ENCODE results near the gene CLIP4.

The CLIP4 gene

DNA sequence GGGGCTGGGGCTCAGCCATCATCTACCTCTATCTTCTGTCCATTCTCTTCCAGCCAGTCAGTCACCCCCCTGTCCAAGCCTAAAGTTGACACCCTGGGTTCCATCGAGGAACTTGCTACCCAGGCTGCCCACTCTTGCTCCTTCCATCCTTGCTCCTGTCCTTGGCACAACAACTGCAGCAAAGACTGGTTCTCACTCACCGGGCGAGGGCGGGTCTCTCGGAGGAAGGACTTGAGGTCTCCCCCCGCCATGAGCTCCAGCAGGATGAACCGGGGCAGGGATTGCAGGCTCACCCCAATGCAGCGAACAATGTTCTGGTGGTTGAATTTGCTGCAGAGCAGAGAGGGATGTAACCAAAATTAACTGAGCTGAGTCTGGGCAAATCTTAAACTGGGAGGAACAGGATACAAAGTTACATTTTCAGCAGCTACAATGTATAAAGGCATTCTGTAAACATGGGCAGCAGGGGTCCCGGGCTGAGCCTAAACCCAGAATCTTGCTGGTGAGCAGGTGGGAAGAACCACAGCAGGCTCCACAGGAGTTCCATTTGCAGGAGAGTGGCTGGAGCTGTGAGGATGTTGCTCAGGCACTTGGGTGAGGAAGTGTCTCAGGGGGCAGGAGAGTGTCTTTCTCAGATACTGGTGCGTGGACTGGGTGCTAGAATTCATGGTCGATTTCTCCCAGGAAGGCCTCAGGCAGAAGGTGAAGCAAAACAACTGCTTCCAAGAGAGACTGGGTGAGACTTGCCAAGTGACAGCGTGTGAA is 105.5 kb downstream of the CLIP4 start:
- FAIRE-seq: no peak
- no peak for DNase-seq (ENCODE audit: low spot score)

DNA sequence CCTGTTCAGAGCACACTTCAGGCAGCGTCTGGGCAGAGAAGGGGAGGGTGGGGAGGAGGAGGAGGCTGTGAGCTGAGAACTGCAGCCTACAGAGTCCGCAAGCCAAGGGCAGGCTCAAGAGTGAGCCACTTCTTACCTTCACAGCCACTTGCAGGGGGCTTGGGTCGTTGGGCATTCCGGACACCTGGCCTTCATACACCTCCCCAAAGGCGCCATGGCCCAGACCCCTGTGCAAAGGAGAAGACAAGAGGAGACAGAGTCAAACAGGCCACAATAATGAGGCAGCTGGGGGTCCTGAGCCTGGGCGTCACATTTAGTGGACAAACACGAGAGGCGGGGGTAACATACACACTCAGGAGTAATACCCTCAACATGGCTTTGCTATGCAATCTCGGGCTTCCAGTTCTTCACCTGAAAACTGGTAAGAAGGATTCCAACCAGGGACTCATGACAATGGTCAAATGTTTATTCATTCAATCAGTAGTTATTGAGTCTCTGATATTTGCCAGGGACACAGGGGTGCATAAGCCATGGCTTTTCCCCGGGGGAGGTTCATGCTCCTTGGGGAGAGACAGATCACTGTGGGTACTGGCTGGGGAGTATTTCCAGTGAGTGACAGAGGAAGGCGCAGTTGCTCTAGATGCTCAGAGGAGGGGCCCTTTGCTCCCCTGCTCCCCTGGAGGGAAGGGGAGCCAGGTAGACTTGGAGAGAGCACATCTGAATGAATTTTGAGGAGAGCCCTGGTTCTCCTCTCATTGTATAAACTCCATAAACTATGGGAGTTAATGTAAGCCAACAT is 107.4 kb downstream of the CLIP4 start:
- DNase-seq (ENCODE audit: low spot score) (no peak), FAIRE-seq (no peak)

DNA sequence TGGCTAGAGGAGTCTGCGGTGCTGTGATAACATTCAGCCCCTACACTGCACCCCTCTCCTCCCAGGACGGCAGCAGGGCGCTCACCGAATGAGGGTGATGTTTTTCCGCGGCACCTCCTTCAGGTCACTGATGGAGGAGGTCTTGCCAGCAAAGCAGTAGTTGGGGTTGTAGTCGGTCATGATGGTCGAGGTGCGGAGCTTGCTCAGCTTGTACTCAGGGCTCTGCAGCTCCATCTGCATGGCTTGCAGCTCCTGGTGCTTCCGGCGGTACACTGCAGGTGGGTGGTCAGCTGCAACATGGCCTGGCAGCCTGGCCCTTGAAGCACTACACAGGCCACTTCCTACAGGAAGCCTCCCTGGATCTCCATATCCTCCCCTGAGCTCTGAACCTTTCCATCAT is 108.0 kb downstream of the CLIP4 start:
- no peak for DNase-seq (ENCODE audit: low spot score)
- no peak for FAIRE-seq

DNA sequence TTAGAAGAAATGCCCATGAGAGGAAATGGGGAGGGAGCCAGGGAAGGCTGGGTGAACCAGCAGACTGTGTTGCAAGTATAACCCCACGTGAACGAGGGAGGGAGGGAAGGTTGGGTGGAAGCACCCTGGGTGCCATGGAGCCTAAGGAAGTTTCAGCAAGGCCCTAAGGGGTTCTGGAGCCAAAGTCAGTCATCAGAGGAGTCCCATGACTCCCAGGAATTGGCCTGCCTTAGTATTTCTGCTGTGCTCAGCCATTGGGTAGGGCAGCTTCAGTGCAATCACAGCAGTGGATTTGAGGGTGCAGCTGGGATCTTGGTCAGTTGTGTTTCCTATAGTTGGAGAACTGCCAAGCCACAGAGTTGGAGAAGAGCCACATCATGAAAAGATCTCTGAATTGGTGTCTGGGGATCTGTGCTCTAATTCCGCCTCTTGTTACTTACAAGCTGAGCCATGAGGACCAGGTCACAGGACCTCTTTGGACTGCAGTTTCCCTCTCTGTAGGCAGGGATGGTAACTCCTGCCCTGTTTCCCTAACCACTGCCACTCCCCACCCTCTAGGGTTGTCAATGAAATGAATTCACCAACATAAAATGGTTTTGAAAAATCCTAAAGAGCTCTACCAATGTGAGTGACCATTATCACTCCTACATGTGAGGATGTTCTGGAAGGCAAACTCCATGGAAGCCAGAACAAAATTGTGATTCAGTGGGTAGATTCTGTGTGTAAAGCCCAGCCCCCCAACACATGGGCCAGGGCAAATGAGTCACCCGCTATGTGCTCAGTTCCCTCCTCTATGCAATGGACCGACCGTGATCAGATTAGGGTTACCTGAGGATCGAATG is 108.9 kb downstream of the CLIP4 start:
- DNase-seq (ENCODE audit: low spot score) (no peak), FAIRE-seq (no peak)

DNA sequence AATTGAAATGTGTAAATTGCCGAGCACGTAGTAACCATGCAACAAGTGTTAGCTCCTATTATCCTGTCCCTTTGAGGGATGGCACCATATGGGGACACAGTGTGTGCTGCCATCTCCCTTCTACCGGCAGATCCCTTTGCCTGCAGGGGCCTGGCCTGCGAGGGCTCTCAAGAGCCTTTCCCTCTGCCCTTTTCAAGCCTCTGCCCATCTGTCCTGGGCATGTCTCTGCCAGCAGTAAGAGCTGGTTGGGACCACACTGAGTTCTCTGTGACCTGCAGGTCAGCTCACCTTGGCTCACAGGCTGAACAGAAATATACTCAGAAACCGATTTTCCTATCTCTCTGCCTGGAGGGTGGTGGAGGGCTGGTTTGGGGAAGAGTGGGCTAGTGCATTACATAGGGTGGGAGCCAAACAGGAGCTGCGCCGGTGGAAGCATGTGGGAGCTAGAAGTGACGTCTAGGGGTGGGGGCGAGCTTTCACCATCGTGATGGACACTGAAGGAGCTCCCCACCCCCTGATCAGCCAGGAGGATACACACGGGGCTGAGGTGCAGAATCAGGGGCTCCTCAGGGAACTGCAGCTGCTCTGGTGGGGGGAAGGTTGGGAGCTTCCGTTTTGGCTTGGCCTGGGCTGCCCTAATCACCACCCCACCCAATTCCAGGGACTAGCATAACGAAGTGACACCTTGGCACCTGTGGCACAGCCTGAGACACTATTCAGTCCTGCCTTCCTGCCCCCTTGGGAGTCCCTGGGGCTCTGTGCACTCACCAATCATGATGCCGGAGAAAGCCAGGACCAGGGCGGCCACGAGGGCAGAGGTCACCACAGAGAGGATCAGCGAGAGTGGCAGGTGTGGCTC is 109.7 kb downstream of the CLIP4 start:
- DNase-seq (ENCODE audit: low spot score) (no peak), FAIRE-seq (no peak)

DNA sequence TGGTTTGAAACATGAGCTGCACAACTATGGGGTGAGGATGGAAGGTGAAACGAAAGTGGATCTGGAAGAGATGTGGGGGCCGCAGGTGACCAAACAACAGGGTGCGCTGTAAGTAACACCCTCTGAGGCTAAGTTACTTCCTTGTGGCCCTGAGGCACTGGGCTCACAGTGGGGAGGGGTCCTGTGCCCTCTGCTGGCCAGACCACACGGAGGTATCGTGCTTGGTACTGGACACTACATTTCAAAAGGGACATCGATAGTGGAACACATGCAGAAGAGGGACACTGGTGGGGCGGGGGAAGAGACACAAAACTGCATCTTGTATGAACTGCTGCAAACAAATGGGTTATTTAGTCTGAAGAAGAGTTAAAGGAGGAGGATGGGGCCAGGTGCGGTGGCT is 110.6 kb downstream of the CLIP4 start:
- DNase-seq (ENCODE audit: low spot score): no peak
- FAIRE-seq: no peak

DNA sequence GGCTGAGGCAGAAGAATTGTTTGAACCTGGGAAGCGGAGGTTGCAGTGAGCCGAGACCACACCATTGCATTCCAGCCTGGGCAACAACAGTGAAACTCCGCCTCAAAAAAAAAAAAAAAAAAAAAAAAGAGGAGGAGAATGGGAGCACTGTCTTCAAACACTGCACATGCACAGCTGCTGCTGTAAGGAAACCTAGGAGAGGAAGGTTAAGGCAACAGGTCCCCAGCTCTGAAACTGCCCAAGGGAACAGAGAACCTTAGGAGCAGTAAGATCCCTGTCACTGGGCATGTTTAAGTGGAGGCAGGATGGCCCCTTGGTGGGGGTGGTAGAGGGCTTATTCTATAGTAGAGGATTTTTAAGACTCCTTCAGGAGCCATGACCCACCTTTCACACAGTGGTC is 111.2 kb downstream of the CLIP4 start:
- DNase-seq (ENCODE audit: low spot score) (no peak), FAIRE-seq (no peak)

DNA sequence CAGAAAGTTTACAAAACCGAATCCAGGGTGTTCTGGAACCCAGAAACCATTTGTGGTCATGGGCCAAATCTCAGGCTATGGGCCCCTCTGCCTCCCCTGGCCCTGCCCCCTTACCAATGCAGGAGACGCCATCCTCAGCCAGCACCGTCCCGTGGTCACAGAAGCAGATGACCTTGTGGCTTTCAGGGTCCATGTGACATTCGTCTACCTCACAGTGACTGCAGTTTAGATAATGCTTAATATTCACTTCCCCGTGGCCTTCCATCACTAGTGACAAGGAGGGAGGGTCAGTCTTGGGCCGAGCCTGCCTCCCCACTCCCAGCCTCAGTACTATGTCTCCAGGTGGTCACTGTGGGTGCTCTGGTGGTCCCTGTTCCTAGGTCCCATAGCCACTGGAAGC is 111.6 kb downstream of the CLIP4 start:
- DNase-seq (ENCODE audit: low spot score): no peak
- FAIRE-seq: no peak

DNA sequence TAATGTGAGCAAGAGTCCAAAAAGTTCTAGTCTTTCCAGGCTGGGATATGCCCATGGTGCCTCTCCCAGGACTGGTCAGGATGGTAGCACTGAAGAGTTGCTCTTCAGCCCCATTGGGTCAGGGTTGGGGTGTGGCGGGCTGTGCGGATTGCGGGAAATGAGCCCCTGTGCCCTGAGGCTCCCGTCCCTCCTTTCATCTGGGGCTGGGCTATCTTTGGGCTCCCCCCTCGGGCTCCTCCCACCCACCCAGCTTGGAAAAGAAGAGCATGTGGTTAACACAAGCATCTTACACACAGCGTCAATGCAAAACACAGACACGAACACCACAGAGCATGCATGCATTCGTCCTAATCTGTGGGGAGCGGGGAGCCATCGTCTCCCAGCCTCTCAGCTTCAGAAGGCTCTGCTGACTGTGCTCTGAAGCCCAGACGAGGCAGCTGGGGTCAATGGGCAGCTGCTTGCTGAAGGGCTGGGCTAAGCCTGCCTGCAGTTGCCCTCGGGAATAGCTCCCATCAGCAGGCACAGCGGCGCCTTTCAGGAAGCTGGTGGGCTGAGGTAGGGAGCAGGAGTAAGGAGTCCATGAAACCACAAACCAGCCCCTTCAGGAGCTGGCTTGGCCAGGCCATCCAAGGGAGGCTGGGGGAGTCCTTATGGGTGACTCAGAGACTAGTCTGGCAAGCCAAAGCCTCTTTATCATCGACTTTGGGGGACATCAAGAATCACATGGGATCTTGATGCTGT is 112.9 kb downstream of the CLIP4 start:
- no peak for FAIRE-seq
- peak; percentile 42 for DNase-seq (ENCODE audit: low spot score)

DNA sequence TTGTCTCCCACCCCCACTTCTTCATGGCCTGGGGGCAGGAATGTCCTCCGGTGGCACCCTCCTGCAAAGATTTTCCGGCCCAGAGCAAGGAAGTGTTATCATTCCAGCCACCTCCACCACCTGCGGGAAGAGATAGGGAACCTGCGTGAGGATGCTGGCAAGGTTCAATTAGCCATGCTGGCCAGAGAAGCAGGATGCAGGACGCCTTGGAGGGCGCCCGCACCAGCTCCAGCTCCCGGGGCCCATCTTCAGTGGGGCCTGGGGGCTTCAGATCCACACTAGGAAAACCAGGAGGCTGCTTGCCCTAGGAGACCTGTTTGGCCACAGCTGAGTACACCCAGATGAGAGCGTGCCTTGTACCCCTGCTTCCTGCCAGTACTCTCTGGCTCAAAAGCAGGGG is 113.7 kb downstream of the CLIP4 start:
- FAIRE-seq: no peak

DNA sequence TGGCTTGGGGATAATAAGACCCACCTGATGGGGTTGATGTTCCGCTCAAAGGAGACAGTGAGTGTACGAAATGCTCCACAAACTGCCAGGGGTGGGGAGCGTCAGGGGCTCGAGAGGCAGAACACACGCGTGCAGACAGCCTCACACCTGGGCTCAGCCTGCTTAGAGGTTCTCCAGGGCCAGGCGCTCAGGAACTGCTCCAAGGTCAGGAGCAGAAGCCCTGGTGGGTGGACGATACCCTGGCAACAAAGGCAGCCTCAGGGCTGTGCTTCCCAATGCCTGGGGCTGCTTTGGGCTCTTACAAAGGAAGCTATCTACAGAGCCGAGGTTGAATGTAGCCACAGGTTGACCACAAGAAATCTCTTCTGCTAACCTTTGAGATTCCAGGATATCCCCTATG is 114.4 kb downstream of the CLIP4 start:
- no peak for FAIRE-seq
- no peak for DNase-seq (ENCODE audit: low spot score)

More for the DNA sequence above, 113.7 kb downstream of the CLIP4 start:
- no peak for DNase-seq (ENCODE audit: low spot score)

DNA sequence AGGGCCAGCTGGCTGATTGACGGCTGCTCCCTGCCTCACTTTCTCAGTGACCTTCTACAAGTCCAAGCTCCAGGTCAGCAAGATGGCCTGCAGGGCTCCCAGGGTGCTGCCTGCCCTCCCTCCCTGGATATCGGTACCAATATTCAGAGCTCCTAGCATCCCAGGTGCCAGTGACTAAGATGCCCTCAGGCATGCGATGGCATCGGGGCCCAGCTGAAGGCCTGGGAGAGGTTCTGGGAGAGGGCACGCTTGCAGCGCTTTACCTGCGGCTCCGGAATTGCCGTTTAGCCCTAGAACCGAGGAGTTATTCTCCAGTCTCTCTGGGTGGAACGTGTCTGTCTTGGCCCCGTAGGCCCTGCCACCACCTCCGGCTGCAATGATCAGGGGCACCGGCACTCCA is 116.8 kb downstream of the CLIP4 start:
- FAIRE-seq (no peak), DNase-seq (ENCODE audit: low spot score) (no peak)

DNA sequence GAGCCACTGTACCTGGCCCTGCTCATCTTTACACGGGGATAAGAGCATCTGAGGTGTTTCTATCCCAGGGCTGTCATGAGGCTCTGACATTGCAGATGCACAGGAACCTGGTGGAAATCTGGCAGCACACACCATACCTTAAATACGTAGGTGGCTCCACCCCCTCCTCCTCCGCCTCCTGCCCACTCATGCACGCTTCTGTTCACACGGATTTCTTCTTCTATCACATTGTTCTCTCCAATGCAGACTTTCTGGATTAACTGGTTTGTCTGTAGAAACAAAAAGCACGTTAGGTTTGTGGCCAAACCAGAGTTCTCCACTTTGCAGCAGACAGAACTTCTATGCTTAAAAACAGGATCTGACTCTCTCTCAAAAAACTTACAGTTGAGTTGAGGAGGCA is 118.2 kb downstream of the CLIP4 start:
- FAIRE-seq (no peak), DNase-seq (ENCODE audit: low spot score) (no peak)

DNA sequence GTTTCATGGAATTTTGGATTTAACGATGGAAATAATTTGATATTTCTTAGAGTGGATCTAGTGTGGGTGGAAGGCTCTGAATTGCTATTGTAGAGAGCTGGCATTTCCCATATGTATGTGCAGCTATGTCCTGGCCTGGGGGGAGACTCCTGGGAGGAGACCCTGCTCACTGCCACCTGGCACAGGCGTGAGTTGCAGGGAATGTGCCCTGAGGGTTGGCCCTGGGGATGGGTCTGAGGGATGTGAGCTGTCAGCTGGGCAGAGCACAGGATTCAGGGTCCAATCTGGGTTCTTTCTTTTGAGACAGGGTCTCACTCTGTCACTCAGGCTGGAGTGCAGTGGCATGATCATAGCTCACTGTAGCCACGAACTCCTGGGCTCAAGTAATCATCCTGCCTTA is 120.2 kb downstream of the CLIP4 start:
- FAIRE-seq (no peak), DNase-seq (ENCODE audit: low spot score) (no peak)

DNA sequence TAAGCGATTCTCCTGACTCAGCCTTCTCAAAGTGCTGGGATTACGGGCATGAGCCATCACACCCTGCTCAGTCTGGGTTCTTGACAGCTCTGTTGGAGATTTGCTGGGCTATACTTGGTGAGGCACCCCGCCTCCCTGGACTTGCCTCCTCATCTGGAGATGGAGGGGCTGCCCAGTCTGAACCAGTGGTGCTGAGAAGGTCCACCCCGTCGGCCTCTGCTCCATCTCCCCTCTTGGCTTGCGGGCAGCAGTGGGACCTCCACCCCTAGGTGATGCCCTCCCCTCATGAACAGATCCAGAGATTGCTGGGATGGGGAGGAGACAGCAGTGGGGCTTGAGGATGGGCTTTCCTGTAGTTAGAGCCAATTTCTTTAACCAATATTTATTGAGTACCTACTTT is 120.9 kb downstream of the CLIP4 start:
- FAIRE-seq: no peak

DNA sequence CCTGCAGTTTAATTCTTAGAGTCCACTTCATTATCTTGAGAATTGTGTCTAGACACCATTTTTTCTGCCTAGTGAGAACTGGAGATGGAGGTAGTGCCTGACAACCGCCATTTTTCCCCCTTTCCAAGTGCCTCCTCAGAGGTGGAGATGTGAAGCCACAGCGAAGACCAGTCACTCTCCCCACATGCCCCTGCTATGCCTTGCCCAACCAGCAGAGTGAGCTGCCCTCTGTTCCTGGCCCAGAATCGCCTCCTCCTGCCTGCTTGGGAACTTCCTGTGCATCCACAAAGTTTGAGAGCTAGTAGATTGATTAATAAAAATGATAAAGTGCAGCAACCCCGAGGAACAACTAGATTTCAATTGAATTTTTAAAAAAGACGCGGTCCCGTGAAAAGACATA is 123.3 kb downstream of the CLIP4 start:
- DNase-seq (ENCODE audit: low spot score) (no peak), FAIRE-seq (no peak)

More for the DNA sequence above, 120.9 kb downstream of the CLIP4 start:
- DNase-seq (ENCODE audit: low spot score): no peak

All from RCC 7860 (cell line).